NCI-H2081 (cell line): ENCODE measurements around the gene TBXT.

Experiments used
- DNase-seq, 2 experiments: peaks; one replicate each; lab custom pipeline; 2025; lab: John Stamatoyannopoulos, UW

The TBXT gene

GRCh38 chr6:166115609-166116008 lies 52.0 kb downstream of the TBXT start:
- no peak for DNase-seq

DNA sequence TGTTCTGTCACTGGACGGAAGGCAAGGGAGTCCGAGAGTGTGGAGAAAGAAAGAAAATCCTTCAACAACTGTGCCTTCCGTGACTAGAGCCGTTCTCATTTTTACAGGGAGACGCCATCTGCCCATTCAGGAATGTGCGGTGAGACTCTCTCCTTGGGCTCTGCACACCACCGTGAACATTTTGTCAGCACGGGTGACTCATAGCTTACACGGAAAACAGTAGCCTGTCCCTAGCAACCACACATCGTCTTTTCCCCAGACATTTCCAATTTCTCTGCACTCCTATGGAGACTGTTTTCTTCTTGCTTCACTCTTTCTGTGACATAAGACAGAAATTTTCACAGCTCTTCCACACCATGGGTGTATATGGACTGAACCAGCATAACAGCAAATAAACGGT lies 55.1 kb downstream of the TBXT start:
- no peak for DNase-seq

DNA sequence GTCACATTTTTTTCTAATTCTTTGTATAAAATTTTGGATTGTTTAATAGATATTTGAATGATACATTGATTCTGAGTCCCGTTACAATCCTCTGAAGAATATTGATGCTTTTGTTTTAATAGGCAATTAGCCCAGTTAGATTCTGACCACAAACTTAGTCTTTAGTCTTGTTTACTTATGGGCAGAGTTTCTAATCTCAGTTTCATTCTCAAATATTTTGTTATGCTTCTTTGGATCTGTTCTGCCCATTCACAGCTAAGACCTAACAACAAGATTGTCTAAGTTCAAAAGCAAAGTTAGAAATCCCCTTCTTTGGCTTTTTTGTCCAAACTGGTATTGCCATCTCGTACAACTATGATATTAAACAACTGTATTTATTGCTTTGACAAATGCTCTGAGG lies 58.0 kb downstream of the TBXT start:
- no peak for DNase-seq
